GM12892 (cell line): ENCODE data around the gene FCGR2B.
"Not testable (repeated sequence)": the region's sequence is repeated elsewhere in the genome, so short reads cannot be mapped to it uniquely, and the experiment has no call there.

Experiments used
- POLR2A ChIP-seq: IDR thresholded peaks from 2 replicates; pipeline ENCODE4 v1.6.1; 2011; ENCODE audit warnings: low read depth, low read length, control low read depth
- POLR2AphosphoS5 ChIP-seq: IDR thresholded peaks from 2 replicates; pipeline ENCODE4 v1.6.1; 2011; ENCODE audit warnings: low read depth, low read length, control low read depth
- TAF1 ChIP-seq: IDR thresholded peaks from 2 replicates; pipeline ENCODE4 v1.6.1; 2011; ENCODE audit warnings: low read depth, mild to moderate bottlenecking, control low read depth, low read length, borderline replicate concordance

- not testable (repeated sequence) for TF ChIP-seq POLR2A, POLR2AphosphoS5, TAF1
Measured at GRCh38 chr1:161620399-161620798, 42.5 kb upstream of the FCGR2B start.
